HepG2 (cell line): ENCODE results near the gene ATP5F1C. TPM values are rescaled to one million over a fixed set of nuclear protein-coding genes. Genes with fewer than 3 reads are reported as not detected.

Experiments
- ATAC-seq: fragments of 200-7000 bp; cut with Tn5 transposase; 3 replicates; pipeline ENCODE4 v1.9.1; 2020; ENCODE audit warnings: mild to moderate bottlenecking, moderate library complexity
- BruUV-seq: library from RNA; stranded (reverse); fragments of 400-500 nt; replicated peaks from 2 replicates; lab custom pipeline; 2021; lab: Mats Ljungman, UMichigan
- CTCF ChIA-PET: fragments of 300-600 bp; formaldehyde crosslinking; extraction: SDS; loops from one replicate; lab custom pipeline; 2021; ENCODE audit warnings: low total read pairs, inconsistent platforms, low intra/inter-chr PET ratio; lab: Yijun Ruan, JAX
- POLR2A ChIA-PET: fragments of 350-600 bp; sonication (Branson Sonifier 250); formaldehyde crosslinking; loops from one replicate; lab custom pipeline; 2020; ENCODE audit warnings: antibody characterized with exemption, inconsistent platforms; lab: Yijun Ruan, JAX
- DNase-seq: peaks from one replicate; pipeline ENCODE4 v3.0.0-alpha.2; 2015; ENCODE audit warnings: low spot score
- FAIRE-seq: peaks from 3 replicates; lab custom pipeline; 2011; peaks lifted over from hg19 to GRCh38; lab: Jason Lieb, UNC
- H2AFZ ChIP-seq: one replicate; pipeline ENCODE4 v1.6.1; 2011; ENCODE audit warnings: low read length, inconsistent platforms
- H3K27ac ChIP-seq: fragments of 300-600 bp; 3 replicates; pipeline ENCODE4 v1.8.0; 2011; ENCODE audit warnings: mixed run types, mild to moderate bottlenecking, mixed read lengths, low read length, inconsistent platforms; ENCODE audit not compliant: insufficient read depth; ENCODE audit errors: extremely low read length
- H3K27me3 ChIP-seq, 2 experiments: fragments of 200-600 bp in 1 of 2; 2 replicates in 1 of 2; 3 replicates in 1 of 2; pipeline versions ENCODE4 v1.6.0 to v1.8.0; 2011; ENCODE audit warnings: low read length in 2 of 2, mild to moderate bottlenecking in 2 of 2, moderate library complexity in 2 of 2, inconsistent platforms in 1 of 2; ENCODE audit not compliant: insufficient read depth in 2 of 2, control insufficient read depth in 1 of 2
- H3K36me3 ChIP-seq, 2 experiments: fragments of 200-600 bp in 1 of 2; replicated peaks in 1 of 2; 2 replicates in 1 of 2; 3 replicates in 1 of 2; pipeline versions ENCODE4 v1.5.1 to v1.8.0; 2011; ENCODE audit warnings: low read length in 2 of 2, inconsistent platforms in 1 of 2; ENCODE audit not compliant: insufficient read depth in 2 of 2, control insufficient read depth in 1 of 2
- H3K4me1 ChIP-seq: 2 replicates; pipeline ENCODE4 v1.5.1; 2012; ENCODE audit warnings: low read length, inconsistent platforms; ENCODE audit not compliant: insufficient read depth
- H3K4me2 ChIP-seq: 2 replicates; pipeline ENCODE4 v1.6.0; 2011; ENCODE audit warnings: low read depth, low read length, inconsistent platforms
- H3K4me3 ChIP-seq, 3 experiments: fragments of 200-600 bp in 1 of 3; sonication (generic), shearing (Covaris generic) in 1 of 3; replicated peaks in 1 of 3; 2 replicates each; pipeline ENCODE4 v1.5.1; 2011 to 2016; ENCODE audit warnings: low read length in 3 of 3, inconsistent platforms in 2 of 3, low read depth in 2 of 3, mild to moderate bottlenecking in 2 of 3, control low read depth in 1 of 3, mixed read lengths in 1 of 3; ENCODE audit not compliant: insufficient read depth in 1 of 3
- H3K79me2 ChIP-seq: one replicate; pipeline ENCODE4 v1.6.1; 2011; ENCODE audit warnings: low read length, inconsistent platforms; ENCODE audit not compliant: insufficient read depth
- H3K9ac ChIP-seq: 2 replicates; pipeline ENCODE4 v1.6.0; 2011; ENCODE audit warnings: mild to moderate bottlenecking, low read depth, low read length, inconsistent platforms; ENCODE audit not compliant: insufficient read depth
- H3K9me3 ChIP-seq: 2 replicates; pipeline ENCODE4 v1.5.1; 2012; ENCODE audit warnings: mild to moderate bottlenecking, low read length
- H4K20me1 ChIP-seq: 2 replicates; pipeline ENCODE4 v1.6.0; 2011; ENCODE audit warnings: inconsistent platforms, mild to moderate bottlenecking, low read length, moderate library complexity; ENCODE audit not compliant: insufficient read depth
- E2F5 ChIP-seq: sonication (generic); formaldehyde crosslinking; conservative IDR thresholded peaks from 2 replicates; pipeline ENCODE4 v1.4.0; 2020; ENCODE audit warnings: missing genetic modification reagents
- GFI1 ChIP-seq: sonication (generic); formaldehyde crosslinking; IDR thresholded peaks from 2 replicates; pipeline ENCODE4 v1.5.0; 2020; ENCODE audit warnings: missing genetic modification reagents, mild to moderate bottlenecking, borderline replicate concordance
- HDAC1 ChIP-seq: sonication (generic); formaldehyde crosslinking; IDR thresholded peaks from 2 replicates; pipeline ENCODE4 v1.5.1; 2020; ENCODE audit warnings: mild to moderate bottlenecking, missing genetic modification reagents
- HNRNPK ChIP-seq: fragments of 200-400 bp; formaldehyde crosslinking; IDR thresholded peaks from 2 replicates; pipeline ENCODE4 v1.6.1; 2018; ENCODE audit warnings: low read length, low read depth, moderate library complexity, mild to moderate bottlenecking; ENCODE audit not compliant: poor library complexity, severe bottlenecking
- KLF9 ChIP-seq: IDR thresholded peaks from 2 replicates; pipeline ENCODE4 v1.6.1; 2016; ENCODE audit warnings: low read depth
- RERE ChIP-seq: IDR thresholded peaks from 2 replicates; pipeline ENCODE4 v1.6.1; 2016; ENCODE audit warnings: low read depth, missing genetic modification reagents, missing compliant biosample characterization
- ZNF407 ChIP-seq: sonication (generic); formaldehyde crosslinking; IDR thresholded peaks from one replicate; pipeline ENCODE4 v1.5.1; 2020; ENCODE audit warnings: mild to moderate bottlenecking, missing genetic modification reagents; ENCODE audit errors: not compliant biosample characterization
- WGBS: methylation state at CpG from one replicate; pipeline ENCODE4 v1.1.6; 2017; ENCODE audit warnings: low lambda C conversion rate; 5-methylcytosine and 5-hydroxymethylcytosine counted together
- in situ Hi-C: cut with HindIII; loops from 2 replicates; pipeline ENCODE4 v1.10.0; 2017; ENCODE audit warnings: low pct_unique_long_range_greater_than_20kb; ENCODE audit not compliant: extremely low pct_ligation_motif_present
- intact Hi-C: fragments of 100-400 bp; cut with micrococcal nuclease; formaldehyde crosslinking; loops from one replicate; pipeline ENCODE4 v1.10.0; 2022; ENCODE audit not compliant: unreplicated experiment
- polyA plus RNA-seq, 8 experiments: library from polyadenylated mRNA; depleted of rRNA in 3 of 8; stranded (reverse) in 7 of 8; unstranded in 1 of 8; fragments of >200 nt; fragmentation: Illumina TruSeq in 4 of 8; extraction: Trizol in 4 of 8; gene quantifications; 2 replicates each; pipeline versions ENCODE4 v1.2.1 to v1.2.3, GENCODE V29; 2011 to 2016; ENCODE audit warnings: low read depth in 4 of 8, missing spikeins in 1 of 8, mixed read lengths in 1 of 8; ENCODE audit not compliant: insufficient read depth in 1 of 8
- total RNA-seq, 5 experiments: library from RNA; depleted of rRNA; stranded (reverse); fragments of >200 nt; fragmentation: Illumina TruSeq; extraction: Trizol; gene quantifications; 2 replicates each; pipeline ENCODE4 v1.2.3, GENCODE V29; 2016; ENCODE audit warnings: low read depth in 1 of 5

The ATP5F1C gene
- total and polyA plus RNA-seq, 2 of the 13 experiments (the other 11 are each of a cell fraction or from before 2014, with no cell fraction given) = 407 to 416 TPM

- Histone ChIP-seq H3K27me3 (no peaks in the 10 kb centered on the region), H4K20me1 (no peaks in the 10 kb centered on the region; the same call in 1 of the 2 replicates), H3K9me3 (no peaks in the 10 kb centered on the region), H3K4me1 (no peaks in the 10 kb centered on the region), H3K9ac (no peak overlapping the region), H2AFZ (no peak overlapping the region), H3K79me2 (no peaks in the 10 kb centered on the region), H3K36me3 (peaks cover 19 to 75% of the 10 kb centered on the region in 2 experiments), H3K4me2 (no peak overlapping the region), H3K27ac (no peak overlapping the region), H3K4me3 (no peak overlapping the region)
- in situ Hi-C loops (no loop called here), intact Hi-C loops (no loop called here)
- ATAC-seq = no peak
- 100% methylated on average over 6 of the region's 6 CpGs for WGBS
- no peak for FAIRE-seq
- BruUV-seq = no TSS peak
- POLR2A ChIA-PET = no interaction called here
- CTCF ChIA-PET = no interaction called here
- TF ChIP-seq ZNF407 (CRISPR knock-in tag) (no peak), GFI1 (CRISPR knock-in tag) (no peak), HNRNPK (no peak), HDAC1 (CRISPR knock-in tag) (no peak), KLF9 (CRISPR knock-in tag) (no peak), E2F5 (no peak), RERE (CRISPR knock-in tag) (no peak)
- DNase-seq = no peak
These were observed 16.2 kb downstream of the ATP5F1C start for GRCh38 chr10:7804216-7804615.
